T-helper 22 cell (primary cell): ENCODE measurements around the gene SLC35F1.

Source experiments
- DNase-seq: peaks from one replicate; pipeline ENCODE4 v3.0.0-alpha.2; 2020; ENCODE audit warnings: low read depth

Gene SLC35F1

GRCh38 chr6:118280210-118280609, 373.1 kb downstream of the SLC35F1 start:
- no peak for DNase-seq

- no peak for DNase-seq
Observed at GRCh38 chr6:118281291-118281690, 374.2 kb downstream of the SLC35F1 start.

- no peak for DNase-seq
Observed at GRCh38 chr6:118283766-118284165, 376.7 kb downstream of the SLC35F1 start.

GRCh38 chr6:118284736-118285360, 377.8 kb downstream of the SLC35F1 start:
- no peak for DNase-seq

- no peak for DNase-seq
Observed at GRCh38 chr6:118285791-118286190, 378.7 kb downstream of the SLC35F1 start.

GRCh38 chr6:118288355-118289124, 381.5 kb downstream of the SLC35F1 start:
- no peak for DNase-seq

GRCh38 chr6:118292558-118292957, 385.5 kb downstream of the SLC35F1 start:
- no peak for DNase-seq

- DNase-seq: no peak
Observed at GRCh38 chr6:118294906-118295305, 387.8 kb downstream of the SLC35F1 start.

GRCh38 chr6:118295336-118295735, 388.3 kb downstream of the SLC35F1 start:
- no peak for DNase-seq

GRCh38 chr6:118296129-118296901, 389.3 kb downstream of the SLC35F1 start:
- no peak for DNase-seq

- no peak for DNase-seq
Observed at GRCh38 chr6:118297821-118298220, 390.8 kb downstream of the SLC35F1 start.

GRCh38 chr6:118298476-118299427, 391.7 kb downstream of the SLC35F1 start:
- DNase-seq: no peak

- no peak for DNase-seq
Observed at GRCh38 chr6:118299457-118299856, 392.4 kb downstream of the SLC35F1 start.

- no peak for DNase-seq
Observed at GRCh38 chr6:118304321-118304720, 397.3 kb downstream of the SLC35F1 start.

GRCh38 chr6:118305081-118305480, 398.0 kb downstream of the SLC35F1 start:
- no peak for DNase-seq

GRCh38 chr6:118306392-118307238, 399.6 kb downstream of the SLC35F1 start:
- no peak for DNase-seq

GRCh38 chr6:118307581-118307980, 400.5 kb downstream of the SLC35F1 start:
- DNase-seq: no peak

- no peak for DNase-seq
Observed at GRCh38 chr6:118309337-118310093, 402.5 kb downstream of the SLC35F1 start.

GRCh38 chr6:118313208-118313607, 406.1 kb downstream of the SLC35F1 start:
- DNase-seq: no peak

GRCh38 chr6:118313762-118314161, 406.7 kb downstream of the SLC35F1 start:
- DNase-seq: no peak
